ENCODE measurements around the gene CROCC2. TPM values are rescaled to one million over a fixed set of nuclear protein-coding genes. Genes with fewer than 3 reads are reported as not detected.

Gene CROCC2
- polyA plus RNA-seq, 1 of the 3 experiments (the other 2 are of a cell fraction) = not detected

- H3K4me2 ChIP-seq = no peak overlapping the region
- no peaks in the 10 kb centered on the region for H3K9me3 ChIP-seq
- H3K36me3 ChIP-seq (replicated peaks in 1 of 2; ENCODE audit: control insufficient read depth in 1 of 2, insufficient read depth in 2 of 2, low read length in 1 of 2) = no peaks in the 10 kb centered on the region
- no peaks in the 10 kb centered on the region for H3K27me3 ChIP-seq (ENCODE audit: insufficient read depth)
- no peaks in the 10 kb centered on the region for H3K79me2 ChIP-seq (ENCODE audit: insufficient read depth)
- no peak for DNase-seq
- POLR2A ChIA-PET = no interaction called here
- H4K20me1 ChIP-seq (ENCODE audit: insufficient read depth) = no peaks in the 10 kb centered on the region
- no peak overlapping the region for H3K4me3 ChIP-seq (ENCODE audit: low read depth in 2 of 2, low read length in 1 of 2)
- CTCF ChIA-PET = no interaction called here
- no peak overlapping the region for H2AFZ ChIP-seq (ENCODE audit: low read depth)
- H3K9ac ChIP-seq = no peak overlapping the region
- H3F3A ChIP-seq (replicated peaks; ENCODE audit: insufficient read depth) = no peaks in the 10 kb centered on the region
- TF ChIP-seq EZH2phosphoT487 (IDR thresholded peaks at IDR 0.05; ENCODE audit: borderline replicate concordance, low read depth) = no peak
- TF ChIP-seq SIN3A (IDR thresholded peaks at IDR 0.05; ENCODE audit: borderline replicate concordance, low read depth, low read length) = no peak
- TF ChIP-seq TCF12 (IDR thresholded peaks at IDR 0.05) = no peak
- TF ChIP-seq FOXJ3 (CRISPR knock-in tag; IDR thresholded peaks at IDR 0.05) = no peak
- TF ChIP-seq IRF3 (IDR thresholded peaks at IDR 0.05; ENCODE audit: low read depth, low read length) = no peak
- no peak for TF ChIP-seq RAD21 (IDR thresholded peaks at IDR 0.05; ENCODE audit: low read length)
- TF ChIP-seq NRF1 (IDR thresholded peaks at IDR 0.05; ENCODE audit: low read depth, low read length) = no peak
- TF ChIP-seq ZBTB33 (IDR thresholded peaks at IDR 0.05; ENCODE audit: borderline replicate concordance, low read depth) = no peak
- no peak for TF ChIP-seq USF1 (IDR thresholded peaks at IDR 0.05; ENCODE audit: borderline replicate concordance, low read depth)
- TF ChIP-seq MXI1 (IDR thresholded peaks at IDR 0.05; ENCODE audit: low read depth, low read length) = no peak
- no peak for TF ChIP-seq RFX5 (IDR thresholded peaks at IDR 0.05; ENCODE audit: low read length)
- TF ChIP-seq USF2 (IDR thresholded peaks at IDR 0.05; ENCODE audit: borderline replicate concordance, low read depth, low read length) = no peak
- TF ChIP-seq MEF2A (IDR thresholded peaks at IDR 0.05; ENCODE audit: borderline replicate concordance, low read depth) = no peak
- TF ChIP-seq CTCF (IDR thresholded peaks at IDR 0.05) = no peak
- no peak for TF ChIP-seq TAF1 (IDR thresholded peaks at IDR 0.05; ENCODE audit: borderline replicate concordance, low read depth, low read length)
- no peak for TF ChIP-seq EP300 (IDR thresholded peaks at IDR 0.05; ENCODE audit: borderline replicate concordance in 1 of 2, low read depth in 1 of 2, low read length in 1 of 2)
- no peak overlapping the region for H3K27ac ChIP-seq (ENCODE audit: low read depth in 2 of 2, low read length in 1 of 2)
- H3K4me1 ChIP-seq (ENCODE audit: control insufficient read depth in 1 of 2, insufficient read depth in 2 of 2, low read depth in 1 of 2, low read length in 1 of 2) = no peaks in the 10 kb centered on the region
- no peaks in the 10 kb centered on the region for H3K9me2 ChIP-seq
- WGBS (ENCODE audit: low lambda C conversion rate) = 81% methylated on average over 10 of the region's 18 CpGs
These were observed 130.9 kb downstream of the CROCC2 start for GRCh38 chr2:241036964-241037421.
